Endodermal cell (in vitro differentiated cells): ENCODE results near the gene SEC31A. TPM values are rescaled to one million over a fixed set of nuclear protein-coding genes. Genes with fewer than 3 reads are reported as not detected.
"Not testable (repeated sequence)": the region's sequence is repeated elsewhere in the genome, so short reads cannot be mapped to it uniquely, and the experiment has no call there.

Experiments
- DNase-seq: peaks from one replicate; pipeline ENCODE4 v3.0.0-alpha.2; 2017
- H3K27ac ChIP-seq: 2 replicates; pipeline ENCODE4 v1.5.1; 2013; ENCODE audit warnings: mild to moderate bottlenecking, low read depth, low read length, moderate library complexity
- H3K27me3 ChIP-seq: 2 replicates; pipeline ENCODE4 v1.6.1; 2013; ENCODE audit warnings: mild to moderate bottlenecking, low read length, moderate library complexity; ENCODE audit not compliant: insufficient read depth, control insufficient read depth, poor library complexity, severe bottlenecking
- H3K36me3 ChIP-seq: 2 replicates; pipeline ENCODE4 v1.7.0; 2013; ENCODE audit warnings: mild to moderate bottlenecking, low read length, moderate library complexity; ENCODE audit not compliant: control insufficient read depth, insufficient read depth
- H3K4me1 ChIP-seq: one replicate; pipeline ENCODE4 v1.7.0; 2013; ENCODE audit warnings: low read length; ENCODE audit not compliant: control insufficient read depth, insufficient read depth
- H3K4me3 ChIP-seq: 2 replicates; pipeline ENCODE4 v1.5.1; 2013; ENCODE audit warnings: mild to moderate bottlenecking, low read length, moderate library complexity
- H3K9ac ChIP-seq: 2 replicates; pipeline ENCODE4 v1.6.1; 2013; ENCODE audit warnings: mild to moderate bottlenecking, low read length, moderate library complexity; ENCODE audit not compliant: poor library complexity, severe bottlenecking; ENCODE audit errors: extremely low read depth
- H3K9me3 ChIP-seq: 2 replicates; pipeline ENCODE4 v1.6.1; 2013; ENCODE audit warnings: mild to moderate bottlenecking, low read length, moderate library complexity; ENCODE audit not compliant: control insufficient read depth
- H3K27ac Mint-ChIP-seq: 2 replicates; pipeline ENCODE4 v1.8.0; 2020; ENCODE audit warnings: mixed read lengths
- H3K27me3 Mint-ChIP-seq: 2 replicates; pipeline ENCODE4 v1.8.0; 2021; ENCODE audit warnings: mild to moderate bottlenecking, mixed read lengths; ENCODE audit not compliant: insufficient read depth
- H3K36me3 Mint-ChIP-seq: 2 replicates; pipeline ENCODE4 v1.8.0; 2020; ENCODE audit warnings: low read depth, mixed read lengths
- H3K4me1 Mint-ChIP-seq: 2 replicates; pipeline ENCODE4 v1.8.0; 2020; ENCODE audit warnings: mixed read lengths
- H3K4me3 Mint-ChIP-seq: 2 replicates; pipeline ENCODE4 v1.8.0; 2020; ENCODE audit warnings: mild to moderate bottlenecking, moderate library complexity, mixed read lengths
- H3K9me3 Mint-ChIP-seq: 2 replicates; pipeline ENCODE4 v1.8.0; 2020; ENCODE audit warnings: mild to moderate bottlenecking, mixed read lengths
- WGBS, 2 experiments: methylation state at CpG; one replicate each; pipeline versions ENCODE4 v1.1.5 to v1.1.7; 2013; ENCODE audit warnings: missing lambda C conversion rate in 2 of 2, mixed read lengths in 1 of 2; ENCODE audit not compliant: insufficient coverage in 1 of 2, insufficient read length in 1 of 2; 5-methylcytosine and 5-hydroxymethylcytosine counted together
- total RNA-seq, 2 donors: library from RNA; stranded (reverse); fragmentation: NEBNext Ultra II Directional in 1 of 2; extraction: Animal tissue kit (Norgen Biotek cat#: 25700) in 1 of 2; gene quantifications; 2 replicates in 1 of 2; 3 replicates in 1 of 2; pipeline ENCODE4 v1.2.1, GENCODE V29; 2021
- TF ChIP-seq, protein P1 (sequence below): fragments of 200-600 bp; sonication (generic); conservative IDR thresholded peaks from 2 replicates; pipeline ENCODE4 v1.5.0; 2021; ENCODE audit warnings: antibody characterized with exemption, mild to moderate bottlenecking

The SEC31A gene
- total RNA-seq, 2 donors from 2014 or later: 166 to 182 TPM

DNA sequence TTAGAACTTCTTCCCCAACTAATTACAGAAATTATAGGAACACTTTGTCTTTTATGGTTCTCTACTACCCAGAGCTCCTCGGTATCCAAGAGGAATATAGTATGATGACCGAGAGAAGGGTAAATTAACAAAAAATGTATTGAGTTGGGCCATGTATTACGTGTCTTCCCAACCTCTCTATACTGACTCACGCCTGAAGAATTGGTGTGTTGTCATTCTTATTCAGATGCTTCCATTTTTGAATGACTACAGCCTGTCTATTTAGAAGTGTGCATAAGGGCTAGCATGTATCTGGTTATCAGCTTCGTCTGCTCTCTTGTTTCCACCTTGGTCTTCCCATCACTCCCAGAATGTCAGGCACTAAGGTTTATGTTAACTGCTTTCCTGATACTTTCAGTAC is 67.9 kb downstream of the SEC31A start:
- no peak for DNase-seq
- H3K36me3 Mint-ChIP-seq: peaks cover 80% of the 10 kb centered on the region
- H3K36me3 ChIP-seq: peaks cover 95% of the 10 kb centered on the region
- no peaks in the 10 kb centered on the region for H3K9me3 ChIP-seq
- H3K9me3 Mint-ChIP-seq: no peaks in the 10 kb centered on the region
- 86 to 97% methylated on average over 2 to 5 of the region's 5 CpGs for WGBS, 2 experiments
- no peak overlapping the region for H3K27ac ChIP-seq
- H3K27me3 ChIP-seq: no peaks in the 10 kb centered on the region
- no peak overlapping the region for H3K27ac Mint-ChIP-seq
- H3K4me3 Mint-ChIP-seq: no peak overlapping the region
- no peaks in the 10 kb centered on the region for H3K27me3 Mint-ChIP-seq
- H3K9ac ChIP-seq: no peak overlapping the region
- TF ChIP-seq, protein P1, sequence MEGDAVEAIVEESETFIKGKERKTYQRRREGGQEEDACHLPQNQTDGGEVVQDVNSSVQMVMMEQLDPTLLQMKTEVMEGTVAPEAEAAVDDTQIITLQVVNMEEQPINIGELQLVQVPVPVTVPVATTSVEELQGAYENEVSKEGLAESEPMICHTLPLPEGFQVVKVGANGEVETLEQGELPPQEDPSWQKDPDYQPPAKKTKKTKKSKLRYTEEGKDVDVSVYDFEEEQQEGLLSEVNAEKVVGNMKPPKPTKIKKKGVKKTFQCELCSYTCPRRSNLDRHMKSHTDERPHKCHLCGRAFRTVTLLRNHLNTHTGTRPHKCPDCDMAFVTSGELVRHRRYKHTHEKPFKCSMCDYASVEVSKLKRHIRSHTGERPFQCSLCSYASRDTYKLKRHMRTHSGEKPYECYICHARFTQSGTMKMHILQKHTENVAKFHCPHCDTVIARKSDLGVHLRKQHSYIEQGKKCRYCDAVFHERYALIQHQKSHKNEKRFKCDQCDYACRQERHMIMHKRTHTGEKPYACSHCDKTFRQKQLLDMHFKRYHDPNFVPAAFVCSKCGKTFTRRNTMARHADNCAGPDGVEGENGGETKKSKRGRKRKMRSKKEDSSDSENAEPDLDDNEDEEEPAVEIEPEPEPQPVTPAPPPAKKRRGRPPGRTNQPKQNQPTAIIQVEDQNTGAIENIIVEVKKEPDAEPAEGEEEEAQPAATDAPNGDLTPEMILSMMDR: no peak
- H3K4me1 Mint-ChIP-seq: no peaks in the 10 kb centered on the region
- no peaks in the 10 kb centered on the region for H3K4me1 ChIP-seq
- H3K4me3 ChIP-seq: no peak overlapping the region

DNA sequence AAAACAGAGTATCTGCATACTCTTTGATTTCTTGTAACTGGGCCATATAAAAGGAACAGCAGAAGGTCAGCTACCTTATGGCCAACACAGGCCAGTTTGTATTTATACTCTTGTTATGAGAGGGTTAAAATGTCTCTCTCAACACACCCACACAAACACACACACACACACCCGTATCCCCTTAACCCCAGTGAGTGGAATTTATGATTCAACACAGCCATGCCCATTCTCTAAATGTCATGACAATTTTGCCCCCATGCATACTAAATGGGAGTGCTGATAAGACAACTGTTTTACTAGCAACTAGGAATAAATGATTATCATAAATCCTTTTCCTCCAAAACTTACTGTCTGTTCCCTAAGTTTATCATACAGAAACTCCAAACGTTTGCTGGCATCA is 70.3 kb downstream of the SEC31A start:
- peaks cover 77% of the 10 kb centered on the region for H3K36me3 ChIP-seq
- H3K36me3 Mint-ChIP-seq: peaks cover 74% of the 10 kb centered on the region

DNA sequence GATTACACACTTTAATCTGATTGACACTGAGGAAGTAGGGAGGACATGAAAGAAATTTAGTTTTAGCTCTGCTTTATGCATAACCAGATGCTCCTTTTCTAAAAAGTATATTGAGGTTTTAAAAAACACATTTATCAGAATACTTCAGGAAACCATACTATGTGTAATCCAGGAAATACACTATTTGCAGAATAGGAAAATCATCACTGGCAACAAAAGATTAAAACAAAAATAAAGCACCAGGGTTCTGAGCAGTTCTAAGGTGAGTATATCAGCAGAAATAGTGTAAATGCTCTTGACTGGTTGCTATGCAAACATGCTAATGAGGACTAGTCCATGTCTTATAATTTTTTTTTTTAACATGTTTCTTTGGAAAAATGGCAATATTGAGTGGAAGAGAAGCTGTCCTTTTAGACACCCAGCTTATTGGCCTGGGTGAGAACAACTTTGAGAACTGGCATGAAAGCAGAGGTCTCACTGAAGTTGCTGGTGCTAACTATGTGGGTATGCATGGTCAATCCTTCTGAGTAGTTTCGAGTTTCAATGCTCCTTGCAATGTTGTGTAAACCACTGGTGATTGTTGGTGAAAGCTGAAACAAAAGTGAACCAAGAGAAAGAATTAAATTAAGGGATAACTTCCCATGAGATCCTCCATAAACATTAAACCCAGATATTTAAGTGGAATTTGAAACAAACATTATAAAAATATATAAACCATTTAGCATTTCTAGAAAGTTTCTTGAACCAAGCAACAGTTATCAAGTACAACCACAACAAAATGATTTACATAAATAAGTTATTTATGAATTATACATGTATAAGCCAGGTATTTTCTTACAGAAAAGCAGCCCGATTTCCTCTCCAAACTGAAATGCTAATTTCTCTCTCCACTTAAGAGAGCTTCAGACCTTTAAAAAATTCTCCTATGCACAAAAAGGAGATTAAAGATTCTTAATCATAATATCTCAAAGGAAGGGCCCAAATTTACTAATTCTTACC is 72.0 kb downstream of the SEC31A start:
- Mint-ChIP-seq H3K36me3 (peaks cover 60% of the 10 kb centered on the region), H3K9me3 (no peaks in the 10 kb centered on the region), H3K27ac (no peak overlapping the region), H3K27me3 (peaks cover under 1% of the 10 kb centered on the region), H3K4me3 (no peak overlapping the region), H3K4me1 (peaks cover 14% of the 10 kb centered on the region)
- H3K9ac ChIP-seq: no peak overlapping the region
- H3K36me3 ChIP-seq: peaks cover 62% of the 10 kb centered on the region
- H3K4me3 ChIP-seq: no peak overlapping the region
- H3K27ac ChIP-seq: no peak overlapping the region
- no peaks in the 10 kb centered on the region for H3K9me3 ChIP-seq
- no peaks in the 10 kb centered on the region for H3K27me3 ChIP-seq
- no peaks in the 10 kb centered on the region for H3K4me1 ChIP-seq
- TF ChIP-seq, protein P1: no peak
- 92 to 100% methylated on average over 1 to 2 of the region's 2 CpGs for WGBS, 2 experiments
- DNase-seq: no peak

More for the DNA sequence above, 70.3 kb downstream of the SEC31A start:
- H3K4me1 Mint-ChIP-seq: no peaks in the 10 kb centered on the region
- Histone ChIP-seq H3K9ac (no peak overlapping the region), H3K27ac (no peak overlapping the region), H3K4me3 (no peak overlapping the region), H3K4me1 (no peaks in the 10 kb centered on the region), H3K9me3 (no peaks in the 10 kb centered on the region), H3K27me3 (no peaks in the 10 kb centered on the region)
- H3K4me3 Mint-ChIP-seq: no peak overlapping the region
- no peaks in the 10 kb centered on the region for H3K27me3 Mint-ChIP-seq
- 90% methylated on average over 2 of the region's 2 CpGs; no CpG with 5 or more reads in 1 of the 2 experiments for WGBS, 2 experiments
- no peak for DNase-seq
- H3K27ac Mint-ChIP-seq: no peak overlapping the region
- TF ChIP-seq, protein P1: no peak
- H3K9me3 Mint-ChIP-seq: no peaks in the 10 kb centered on the region

DNA sequence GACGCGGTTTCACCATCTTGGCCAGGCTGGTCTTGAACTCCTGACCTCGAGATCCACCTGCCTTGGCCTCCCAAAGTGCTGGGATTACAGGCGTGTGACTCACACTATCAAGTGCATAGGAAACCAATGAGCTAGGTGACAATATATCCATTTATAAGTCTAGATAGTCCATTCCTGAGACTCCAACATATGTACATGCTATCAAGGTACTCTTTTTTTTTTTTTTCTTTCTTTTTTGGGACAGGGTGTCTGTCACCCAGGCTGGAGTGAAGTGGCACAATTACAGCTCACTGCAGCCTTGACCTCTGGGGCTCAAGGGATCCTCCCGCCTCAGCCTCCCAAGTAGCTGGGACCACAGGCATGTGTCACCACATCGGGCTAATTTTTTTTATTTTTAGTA is 74.1 kb downstream of the SEC31A start:
- DNase-seq, H3K9me3 Mint-ChIP-seq, H3K9me3 ChIP-seq, H3K27me3 ChIP-seq, H3K27ac ChIP-seq, H3K4me3 ChIP-seq, H3K4me3 Mint-ChIP-seq, H3K4me1 ChIP-seq, H3K9ac ChIP-seq, H3K27me3 Mint-ChIP-seq, H3K27ac Mint-ChIP-seq: not testable (repeated sequence)
- 97 to 98% methylated on average over 5 to 6 of the region's 6 CpGs for WGBS, 2 experiments
- H3K36me3 ChIP-seq: peaks cover 42% of the 10 kb centered on the region
- Mint-ChIP-seq H3K36me3 (peaks cover 43% of the 10 kb centered on the region), H3K4me1 (peaks cover 27% of the 10 kb centered on the region)
